Measurements from ENCODE around the gene NPM3. TPM values are rescaled to one million over a fixed set of nuclear protein-coding genes. Genes with fewer than 3 reads are reported as not detected.
"Not testable (repeated sequence)": the region's sequence is repeated elsewhere in the genome, so short reads cannot be mapped to it uniquely, and the experiment has no call there.

The NPM3 gene
- total RNA-seq, 1 experiment from 2014 or later: 117 TPM

GRCh38 chr10:101789686-101790085 lies 6.4 kb upstream of the NPM3 start:
- no peak overlapping the region for H3K9ac ChIP-seq (ENCODE audit: low read length)
- no peaks in the 10 kb centered on the region for H3K9me3 ChIP-seq (ENCODE audit: low read length)
- no peak overlapping the region for H3K4me2 ChIP-seq (ENCODE audit: low read length)
- no peak overlapping the region for H3K27ac ChIP-seq (ENCODE audit: low read length)
- ChIA-PET CTCF (no interaction called here), POLR2A (ENCODE audit: unreplicated experiment) (interaction anchor here (0.6 kb wide), 1 partner anchor 272 kb away, joined by 3 read pairs; no protein-coding TSS in a partner anchor)
- H4K20me1 ChIP-seq (ENCODE audit: low read length): no peaks in the 10 kb centered on the region
- no peak for DNase-seq
- no peak overlapping the region for H2AFZ ChIP-seq (ENCODE audit: low read length)
- TF ChIP-seq, protein P1, sequence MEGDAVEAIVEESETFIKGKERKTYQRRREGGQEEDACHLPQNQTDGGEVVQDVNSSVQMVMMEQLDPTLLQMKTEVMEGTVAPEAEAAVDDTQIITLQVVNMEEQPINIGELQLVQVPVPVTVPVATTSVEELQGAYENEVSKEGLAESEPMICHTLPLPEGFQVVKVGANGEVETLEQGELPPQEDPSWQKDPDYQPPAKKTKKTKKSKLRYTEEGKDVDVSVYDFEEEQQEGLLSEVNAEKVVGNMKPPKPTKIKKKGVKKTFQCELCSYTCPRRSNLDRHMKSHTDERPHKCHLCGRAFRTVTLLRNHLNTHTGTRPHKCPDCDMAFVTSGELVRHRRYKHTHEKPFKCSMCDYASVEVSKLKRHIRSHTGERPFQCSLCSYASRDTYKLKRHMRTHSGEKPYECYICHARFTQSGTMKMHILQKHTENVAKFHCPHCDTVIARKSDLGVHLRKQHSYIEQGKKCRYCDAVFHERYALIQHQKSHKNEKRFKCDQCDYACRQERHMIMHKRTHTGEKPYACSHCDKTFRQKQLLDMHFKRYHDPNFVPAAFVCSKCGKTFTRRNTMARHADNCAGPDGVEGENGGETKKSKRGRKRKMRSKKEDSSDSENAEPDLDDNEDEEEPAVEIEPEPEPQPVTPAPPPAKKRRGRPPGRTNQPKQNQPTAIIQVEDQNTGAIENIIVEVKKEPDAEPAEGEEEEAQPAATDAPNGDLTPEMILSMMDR (conservative IDR thresholded peaks at IDR 0.05; ENCODE audit: low read depth, low read length): no peak
- no peak for TF ChIP-seq EZH2 (IDR thresholded peaks at IDR 0.05; ENCODE audit: low read length, unreplicated experiment)
- TF ChIP-seq EZH2phosphoT487 (IDR thresholded peaks at IDR 0.05; ENCODE audit: borderline replicate concordance, low read length): no peak
- no peaks in the 10 kb centered on the region for H3K9me2 ChIP-seq (replicated peaks; ENCODE audit: low read length)
- H3K27me3 ChIP-seq (ENCODE audit: low read length): no peaks in the 10 kb centered on the region
- H3K4me3 ChIP-seq (ENCODE audit: low read length): no peak overlapping the region
- peaks cover 42% of the 10 kb centered on the region for H3K36me3 ChIP-seq (ENCODE audit: low read depth, low read length)
- no peak for ATAC-seq
- no peaks in the 10 kb centered on the region for H3K79me2 ChIP-seq (ENCODE audit: low read length)
- intact Hi-C loops (cut with micrococcal nuclease): no loop called here
- H3F3A ChIP-seq (ENCODE audit: low read length, unreplicated experiment): peaks cover 3% of the 10 kb centered on the region
- no TSS peak for BruUV-seq (replicated peaks)
- no peaks in the 10 kb centered on the region for H3K4me1 ChIP-seq (ENCODE audit: insufficient read depth, low read length)

DNA sequence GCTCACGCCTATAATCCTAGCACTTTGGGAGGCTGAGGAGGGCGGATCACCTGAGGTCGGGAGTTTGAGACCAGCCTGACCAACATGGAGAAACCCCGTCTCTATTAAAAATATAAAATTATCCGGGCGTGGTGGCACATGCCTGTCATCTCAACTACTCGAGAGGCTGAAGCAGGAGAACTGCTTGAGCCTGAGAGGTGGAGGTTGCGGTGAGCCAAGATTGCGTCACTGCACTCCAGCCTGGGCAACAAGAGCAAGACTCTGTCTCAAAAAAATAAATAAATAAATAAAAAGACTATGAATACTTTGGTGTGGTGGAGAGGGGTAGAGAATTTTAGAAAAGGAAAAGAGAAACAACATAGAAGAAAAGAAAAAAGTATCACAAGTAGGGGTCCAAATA lies 6.0 kb upstream of the NPM3 start:
- DNase-seq; H3K9ac ChIP-seq (ENCODE audit: low read length); CTCF ChIA-PET: not testable (repeated sequence)

DNA sequence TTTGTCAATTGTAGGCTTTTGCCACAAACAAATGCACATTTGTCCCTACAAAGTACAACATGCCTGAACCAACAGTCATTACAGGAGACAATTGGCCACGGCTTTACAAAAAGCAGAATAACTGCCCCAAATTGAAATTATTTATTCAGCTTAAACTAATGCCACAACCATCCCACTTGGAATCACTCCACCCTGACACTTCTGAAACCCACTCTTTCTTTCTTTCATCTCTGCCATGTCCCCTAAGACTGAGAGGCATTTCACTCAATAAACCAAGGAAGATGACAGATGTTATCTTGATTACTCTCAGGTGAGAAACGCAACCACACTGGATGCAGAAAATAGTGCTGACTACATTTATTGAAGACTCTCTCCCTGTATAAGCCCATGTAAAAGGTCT lies 2.6 kb upstream of the NPM3 start:
- POLR2A ChIA-PET (ENCODE audit: unreplicated experiment): no interaction called here
- Histone ChIP-seq H3K4me2 (ENCODE audit: low read length) (no peak overlapping the region), H3K9me3 (ENCODE audit: low read length) (no peaks in the 10 kb centered on the region), H3K4me1 (ENCODE audit: insufficient read depth, low read length) (peaks cover 11% of the 10 kb centered on the region), H3K79me2 (ENCODE audit: low read length) (peaks cover 18% of the 10 kb centered on the region), H3K9ac (ENCODE audit: low read length) (no peak overlapping the region), H3F3A (ENCODE audit: low read length, unreplicated experiment) (peaks cover 3% of the 10 kb centered on the region), H4K20me1 (ENCODE audit: low read length) (no peaks in the 10 kb centered on the region), H3K36me3 (ENCODE audit: low read depth, low read length) (peaks cover 16% of the 10 kb centered on the region), H3K27ac (ENCODE audit: low read length) (no peak overlapping the region), H3K27me3 (ENCODE audit: low read length) (no peaks in the 10 kb centered on the region), H3K4me3 (ENCODE audit: low read length) (no peak overlapping the region), H2AFZ (ENCODE audit: low read length) (no peak overlapping the region), H3K9me2 (replicated peaks; ENCODE audit: low read length) (no peaks in the 10 kb centered on the region)
- CTCF ChIA-PET: no interaction called here
- no peak for TF ChIP-seq EZH2 (IDR thresholded peaks at IDR 0.05; ENCODE audit: low read length, unreplicated experiment)
- TF ChIP-seq, protein P1 (conservative IDR thresholded peaks at IDR 0.05; ENCODE audit: low read depth, low read length): no peak
- no peak for TF ChIP-seq EZH2phosphoT487 (IDR thresholded peaks at IDR 0.05; ENCODE audit: borderline replicate concordance, low read length)
- no TSS peak for BruUV-seq (replicated peaks)
- no peak for DNase-seq
- ATAC-seq: no peak
- intact Hi-C loops (cut with micrococcal nuclease): no loop called here

More for the DNA sequence above, 6.0 kb upstream of the NPM3 start:
- intact Hi-C loops (cut with micrococcal nuclease); BruUV-seq (replicated peaks); H3K79me2 ChIP-seq (ENCODE audit: low read length); H3K27ac ChIP-seq (ENCODE audit: low read length); H3K9me3 ChIP-seq (ENCODE audit: low read length); H3K4me2 ChIP-seq (ENCODE audit: low read length); H3K4me3 ChIP-seq (ENCODE audit: low read length); H2AFZ ChIP-seq (ENCODE audit: low read length); H3F3A ChIP-seq (ENCODE audit: low read length, unreplicated experiment); H4K20me1 ChIP-seq (ENCODE audit: low read length); H3K9me2 ChIP-seq (replicated peaks; ENCODE audit: low read length); ATAC-seq; H3K27me3 ChIP-seq (ENCODE audit: low read length); POLR2A ChIA-PET (ENCODE audit: unreplicated experiment); H3K4me1 ChIP-seq (ENCODE audit: insufficient read depth, low read length): not testable (repeated sequence)
- H3K36me3 ChIP-seq (ENCODE audit: low read depth, low read length): peaks cover 38% of the 10 kb centered on the region
